Breast epithelium (tissue), 3 donors: Measurements from ENCODE around the gene DSCAML1.
"Not testable (repeated sequence)": the region's sequence is repeated elsewhere in the genome, so short reads cannot be mapped to it uniquely, and the experiment has no call there.

Source experiments
- CTCF ChIP-seq, 3 donors: fragments of 450-650 bp; IDR thresholded peaks; one replicate each; pipeline ENCODE4 v1.5.1; 2016 to 2017; ENCODE audit warnings: antibody characterized with exemption in 3 of 3, mild to moderate bottlenecking in 3 of 3, moderate library complexity in 3 of 3
- POLR2A ChIP-seq: fragments of 450-650 bp; IDR thresholded peaks from one replicate; pipeline ENCODE4 v1.6.1; 2016; ENCODE audit warnings: antibody characterized with exemption, mild to moderate bottlenecking, moderate library complexity

- not testable (repeated sequence) for TF ChIP-seq CTCF (IDR thresholded peaks at IDR 0.05); POLR2A
Observed at GRCh38 chr11:117810056-117810451, 13.0 kb upstream of the DSCAML1 start.
